ENCODE results near the gene STX7. TPM values are rescaled to one million over a fixed set of nuclear protein-coding genes. Genes with fewer than 3 reads are reported as not detected.

Gene STX7
- total RNA-seq, 2 experiments from 2014 or later: 11.8 to 15.1 TPM

DNA sequence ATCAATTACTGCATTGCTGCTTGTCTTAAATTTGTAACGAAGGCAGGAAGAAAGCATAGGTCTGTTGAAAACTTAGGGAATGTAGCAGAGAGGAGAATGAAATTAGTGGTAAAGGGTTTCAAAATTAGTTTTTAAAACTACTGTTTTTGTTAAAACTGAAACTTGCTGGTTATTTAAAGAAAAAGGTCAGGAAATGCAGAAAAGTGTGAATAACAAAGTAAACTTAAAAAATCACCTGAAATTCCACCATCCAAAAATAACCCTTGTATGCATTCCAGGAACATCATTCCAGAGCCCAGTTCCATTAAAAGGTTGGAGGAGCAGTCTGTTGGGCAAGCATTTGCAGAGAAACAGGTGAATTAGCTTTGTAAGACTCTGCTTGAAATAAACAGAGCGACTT, 108.6 kb downstream of the STX7 start:
- Mint-ChIP-seq H3K4me3 (no peak overlapping the region), H3K27me3 (peaks cover 50% of the 10 kb centered on the region), H3K4me1 (ENCODE audit: low read depth) (peaks cover 17% of the 10 kb centered on the region), H3K27ac (no peak overlapping the region), H3K36me3 (ENCODE audit: low read depth) (no peaks in the 10 kb centered on the region), H3K9me3 (no peaks in the 10 kb centered on the region)
- CTCF ChIA-PET: no interaction called here
- intact Hi-C loops (cut with micrococcal nuclease): no loop called here
- DNase-seq: no peak
- POLR2A ChIA-PET: interaction anchor here (0.9 kb wide), 1 partner anchor 80 kb away, joined by 3 read pairs; no protein-coding TSS in a partner anchor
- TF ChIP-seq, protein P1, sequence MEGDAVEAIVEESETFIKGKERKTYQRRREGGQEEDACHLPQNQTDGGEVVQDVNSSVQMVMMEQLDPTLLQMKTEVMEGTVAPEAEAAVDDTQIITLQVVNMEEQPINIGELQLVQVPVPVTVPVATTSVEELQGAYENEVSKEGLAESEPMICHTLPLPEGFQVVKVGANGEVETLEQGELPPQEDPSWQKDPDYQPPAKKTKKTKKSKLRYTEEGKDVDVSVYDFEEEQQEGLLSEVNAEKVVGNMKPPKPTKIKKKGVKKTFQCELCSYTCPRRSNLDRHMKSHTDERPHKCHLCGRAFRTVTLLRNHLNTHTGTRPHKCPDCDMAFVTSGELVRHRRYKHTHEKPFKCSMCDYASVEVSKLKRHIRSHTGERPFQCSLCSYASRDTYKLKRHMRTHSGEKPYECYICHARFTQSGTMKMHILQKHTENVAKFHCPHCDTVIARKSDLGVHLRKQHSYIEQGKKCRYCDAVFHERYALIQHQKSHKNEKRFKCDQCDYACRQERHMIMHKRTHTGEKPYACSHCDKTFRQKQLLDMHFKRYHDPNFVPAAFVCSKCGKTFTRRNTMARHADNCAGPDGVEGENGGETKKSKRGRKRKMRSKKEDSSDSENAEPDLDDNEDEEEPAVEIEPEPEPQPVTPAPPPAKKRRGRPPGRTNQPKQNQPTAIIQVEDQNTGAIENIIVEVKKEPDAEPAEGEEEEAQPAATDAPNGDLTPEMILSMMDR (IDR thresholded peaks at IDR 0.05): no peak
- no peak for ATAC-seq

DNA sequence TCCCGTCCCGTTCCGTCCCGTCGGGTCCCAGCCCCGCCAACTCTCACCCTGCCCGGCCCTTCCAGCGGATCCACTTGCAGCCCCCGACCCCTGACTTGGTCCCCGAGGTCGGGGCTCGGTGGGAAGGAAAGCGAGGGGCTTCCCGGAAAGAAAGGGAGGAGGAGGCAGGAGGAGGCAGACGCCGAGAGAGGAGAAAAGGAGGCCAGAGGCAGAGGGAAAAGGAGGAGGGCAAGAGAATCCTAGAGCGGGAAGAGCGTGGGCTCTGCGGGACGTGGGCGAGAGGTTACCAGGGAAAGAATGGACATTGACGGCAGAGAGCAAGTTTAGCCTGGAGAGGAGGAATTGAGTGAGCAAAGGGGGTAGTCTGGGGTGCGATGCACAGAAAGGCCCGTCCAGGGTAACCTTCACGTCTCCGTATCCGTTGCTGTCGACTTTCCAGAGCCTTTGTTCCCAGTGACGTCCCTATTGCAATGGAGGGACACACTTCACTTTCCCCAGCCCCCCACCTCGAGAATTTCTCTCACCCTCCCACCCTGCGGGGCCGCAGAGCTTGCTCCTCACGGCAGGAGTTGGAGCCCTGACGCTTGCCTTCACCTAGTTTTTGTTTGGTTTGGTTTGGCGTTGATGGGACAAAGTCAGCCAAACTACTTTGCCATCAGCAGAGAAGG, 111.2 kb downstream of the STX7 start:
- Mint-ChIP-seq H3K36me3 (ENCODE audit: low read depth) (no peaks in the 10 kb centered on the region), H3K4me3 (peak overlapping the region; percentile 32), H3K27me3 (peaks cover 56% of the 10 kb centered on the region), H3K4me1 (ENCODE audit: low read depth) (peaks cover 17% of the 10 kb centered on the region), H3K9me3 (no peaks in the 10 kb centered on the region), H3K27ac (no peak overlapping the region)
- ChIA-PET POLR2A (no interaction called here), CTCF (no interaction called here)
- ATAC-seq: no peak
- TF ChIP-seq, protein P1 (IDR thresholded peaks at IDR 0.05): no peak
- no peak for DNase-seq
- intact Hi-C loops (cut with micrococcal nuclease): no loop called here

DNA sequence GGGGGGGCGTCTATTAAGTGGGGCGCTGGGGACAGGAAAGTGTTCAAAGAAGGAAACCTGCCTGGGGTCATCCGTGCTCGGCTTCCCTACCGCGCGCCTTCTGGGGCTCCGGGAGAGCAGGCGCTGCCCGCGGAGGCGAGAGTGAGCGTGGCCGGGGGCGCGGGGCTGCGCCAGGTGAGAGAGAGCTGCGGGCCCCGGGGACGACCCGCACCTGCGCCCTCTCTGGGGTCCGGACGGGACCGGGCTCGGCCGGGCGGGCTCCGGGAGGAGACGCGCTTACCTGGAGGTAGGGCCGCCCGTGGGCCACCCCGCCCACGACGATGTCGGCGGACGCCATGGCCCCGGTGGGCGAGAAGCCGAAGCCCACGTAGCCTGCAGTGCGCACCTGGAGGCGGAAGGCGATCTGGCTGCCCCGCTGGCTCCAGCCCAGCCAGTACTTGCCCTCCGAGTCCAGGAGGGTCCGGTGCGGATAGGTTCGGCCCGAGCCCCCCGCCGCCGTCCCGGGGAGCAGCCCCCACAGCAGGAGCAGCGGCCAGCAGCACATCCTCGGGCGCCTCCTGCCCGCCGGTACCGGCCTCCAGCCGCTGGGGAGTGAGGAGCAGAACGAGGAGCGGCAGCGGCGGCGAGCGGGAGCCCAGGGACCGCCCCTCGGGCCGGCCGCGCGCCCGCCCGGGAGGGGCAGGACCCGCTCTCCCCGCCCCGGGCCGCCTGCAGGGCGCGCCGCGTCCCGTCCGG, 111.9 kb downstream of the STX7 start, which contains the start of gene MOXD1:
MOXD1 (minus strand) TSS at position 593 of the 735 bp plus-strand sequence; CDS start at position 544, 49 bp downstream.
- ChIA-PET CTCF (interaction anchor here (2.0 kb wide), 1 partner anchor 121 kb away, joined by 5 read pairs; no protein-coding TSS in a partner anchor), POLR2A (no interaction called here)
- Mint-ChIP-seq H3K4me3 (peak within 1 kb of the TSS; percentile 54), H3K27ac (no peak within 1 kb of the TSS), H3K27me3 (peaks cover 59% of the 10 kb centered on the region), H3K9me3 (peaks cover under 1% of the 10 kb centered on the region), H3K36me3 (ENCODE audit: low read depth) (no peaks in the 10 kb centered on the region), H3K4me1 (ENCODE audit: low read depth) (peaks cover 17% of the 10 kb centered on the region)
- ATAC-seq (peak; percentile 53), DNase-seq (no peak)
- intact Hi-C loops (cut with micrococcal nuclease): no loop called here
- TF ChIP-seq, protein P1 (IDR thresholded peaks at IDR 0.05): no peak

DNA sequence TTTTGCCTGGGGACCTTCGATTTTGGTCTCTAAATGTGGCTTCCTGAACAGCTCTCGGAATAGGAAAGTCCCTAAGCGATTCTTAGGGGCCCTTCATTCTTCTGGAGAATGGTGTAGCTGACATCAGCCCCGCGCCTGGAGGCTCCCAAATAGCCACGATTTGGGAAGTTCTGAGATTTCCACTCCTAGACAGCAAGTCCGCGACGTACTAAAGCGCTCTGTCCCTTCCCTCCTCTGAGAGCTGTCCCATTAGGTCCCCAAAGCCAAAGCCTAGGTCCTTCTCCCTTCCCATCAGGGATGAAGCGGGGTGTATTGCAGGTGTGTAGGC, 112.4 kb downstream of the STX7 start:
- H3K4me1 Mint-ChIP-seq (ENCODE audit: low read depth): peaks cover 17% of the 10 kb centered on the region
- DNase-seq (no peak), ATAC-seq (no peak)
- H3K27ac Mint-ChIP-seq: no peak overlapping the region
- CTCF ChIA-PET: interaction anchor here (2.0 kb wide), 1 partner anchor 121 kb away, joined by 5 read pairs; no protein-coding TSS in a partner anchor
- H3K36me3 Mint-ChIP-seq (ENCODE audit: low read depth): no peaks in the 10 kb centered on the region
- POLR2A ChIA-PET: no interaction called here
- peaks cover 4% of the 10 kb centered on the region for H3K9me3 Mint-ChIP-seq
- peaks cover 57% of the 10 kb centered on the region for H3K27me3 Mint-ChIP-seq
- H3K4me3 Mint-ChIP-seq: peak overlapping the region; percentile 54
- TF ChIP-seq, protein P1 (IDR thresholded peaks at IDR 0.05): no peak
- intact Hi-C loops (cut with micrococcal nuclease): no loop called here

Data from activated CD8-positive, alpha-beta T cell treated with anti-CD3 and anti-CD28 coated beads for 36 hours (primary cell).